GM12864 (cell line): ENCODE measurements around the gene PUDP.
A peak's percentile ranks its signal among the peaks of the same experiment; 100 is the strongest.

Experiments
- DNase-seq: peaks from one replicate; pipeline ENCODE4 v3.0.0-alpha.2; 2011; ENCODE audit warnings: low read depth
- H3K4me3 ChIP-seq: 2 replicates; pipeline ENCODE4 v1.5.1; 2011; ENCODE audit warnings: mild to moderate bottlenecking, low read depth, low read length, control low read depth
- CTCF ChIP-seq: IDR thresholded peaks from 2 replicates; pipeline ENCODE4 v1.5.1; 2011; ENCODE audit warnings: low read depth, mild to moderate bottlenecking, moderate library complexity, low read length, control low read depth, inconsistent platforms; ENCODE audit errors: missing control alignments

The PUDP gene

GRCh38 chrX:7127056-7127455 is 20.9 kb downstream of the PUDP start:
- no peak overlapping the region for H3K4me3 ChIP-seq
- DNase-seq, result no peak
- no peak for TF ChIP-seq CTCF

- H3K4me3 ChIP-seq, result no peak overlapping the region
- TF ChIP-seq CTCF, result no peak
- DNase-seq, result no peak
Measured at GRCh38 chrX:7120878-7121219, 27.1 kb downstream of the PUDP start.

GRCh38 chrX:7119950-7120877 is 27.7 kb downstream of the PUDP start:
- no peak for TF ChIP-seq CTCF
- no peak overlapping the region for H3K4me3 ChIP-seq
- no peak for DNase-seq

GRCh38 chrX:7117587-7117986 is 30.4 kb downstream of the PUDP start:
- TF ChIP-seq CTCF, result no peak
- H3K4me3 ChIP-seq, result no peak overlapping the region
- no peak for DNase-seq

- no peak for TF ChIP-seq CTCF
- H3K4me3 ChIP-seq, result no peak overlapping the region
- no peak for DNase-seq
Measured at GRCh38 chrX:7116081-7116480, 31.9 kb downstream of the PUDP start.

- DNase-seq, result peak; percentile 76
- H3K4me3 ChIP-seq, result no peak overlapping the region
- no peak for TF ChIP-seq CTCF
Measured at GRCh38 chrX:7115557-7115956, 32.4 kb downstream of the PUDP start.

- no peak for TF ChIP-seq CTCF
- no peak overlapping the region for H3K4me3 ChIP-seq
- no peak for DNase-seq
Measured at GRCh38 chrX:7112071-7112470, 35.9 kb downstream of the PUDP start.
